Natural killer cell (primary cell): ENCODE measurements around the gene UBP1. TPM values are rescaled to one million over a fixed set of nuclear protein-coding genes. Genes with fewer than 3 reads are reported as not detected.

ENCODE experiments used
- ATAC-seq, 3 donors: fragments of 150-1000 bp in 2 of 3; fragments of 200-7000 bp in 1 of 3; cut with Tn5 transposase; 1 replicate in 1 of 3; 2 replicates in 2 of 3; pipeline ENCODE4 v1.10.0; 2021; ENCODE audit warnings: mild to moderate bottlenecking in 2 of 3, moderate library complexity in 2 of 3
- DNase-seq, 2 donors: peaks; one replicate each; pipeline versions ENCODE4 v3.0.0 to v3.0.0-alpha.2; 2013 to 2021; ENCODE audit warnings: mixed read lengths in 1 of 2
- H3K27ac ChIP-seq: one replicate; pipeline ENCODE4 v1.5.1; 2013; ENCODE audit warnings: mild to moderate bottlenecking, low read length
- H3K27me3 ChIP-seq: one replicate; pipeline ENCODE4 v1.6.1; 2013; ENCODE audit warnings: low read length; ENCODE audit not compliant: control insufficient read depth, insufficient read depth
- H3K36me3 ChIP-seq: one replicate; pipeline ENCODE4 v1.6.1; 2013; ENCODE audit warnings: low read length; ENCODE audit not compliant: control insufficient read depth, insufficient read depth
- H3K4me1 ChIP-seq: one replicate; pipeline ENCODE4 v1.6.1; 2013; ENCODE audit warnings: low read length; ENCODE audit not compliant: control insufficient read depth, insufficient read depth
- H3K4me3 ChIP-seq: one replicate; pipeline ENCODE4 v1.5.1; 2013; ENCODE audit warnings: low read length
- H3K9me3 ChIP-seq: one replicate; pipeline ENCODE4 v1.6.1; 2013; ENCODE audit warnings: low read length; ENCODE audit not compliant: control insufficient read depth, insufficient read depth
- H3K27ac Mint-ChIP-seq, 2 donors: one replicate each; pipeline ENCODE4 v1.8.0; 2022; ENCODE audit warnings: mild to moderate bottlenecking in 2 of 2, mixed read lengths in 2 of 2, moderate library complexity in 1 of 2
- H3K27me3 Mint-ChIP-seq, 2 donors: one replicate each; pipeline ENCODE4 v1.8.0; 2022; ENCODE audit warnings: low read depth in 2 of 2, mixed read lengths in 2 of 2
- H3K36me3 Mint-ChIP-seq: one replicate; pipeline ENCODE4 v1.8.0; 2022; ENCODE audit warnings: mixed read lengths
- H3K4me1 Mint-ChIP-seq, 2 donors: one replicate each; pipeline ENCODE4 v1.8.0; 2022; ENCODE audit warnings: mixed read lengths in 2 of 2
- H3K4me3 Mint-ChIP-seq: one replicate; pipeline ENCODE4 v1.8.0; 2022; ENCODE audit warnings: mild to moderate bottlenecking, moderate library complexity, mixed read lengths
- H3K9me3 Mint-ChIP-seq, 2 donors: one replicate each; pipeline ENCODE4 v1.8.0; 2022; ENCODE audit warnings: mixed read lengths in 2 of 2
- WGBS: methylation state at CpG from one replicate; pipeline ENCODE4 v1.1.7; 2013; ENCODE audit warnings: missing lambda C conversion rate; ENCODE audit not compliant: insufficient coverage; 5-methylcytosine and 5-hydroxymethylcytosine counted together
- intact Hi-C: fragments of 100-400 bp; cut with micrococcal nuclease; formaldehyde crosslinking; loops from one replicate; pipeline ENCODE4 v1.14.2; 2022
- total RNA-seq, 4 donors: library from RNA; stranded (reverse); fragments of 120-200 nt in 1 of 4; gene quantifications; one replicate each; pipeline versions ENCODE4 v1.2.3 to v1.2.4, GENCODE V29; 2013 to 2022
- TF ChIP-seq, protein P1 (sequence below): fragments of 200-600 bp; IDR thresholded peaks from one replicate; pipeline ENCODE4 v1.8.0; 2022; ENCODE audit warnings: antibody characterized with exemption

UBP1 gene
- total RNA-seq, 3 donors from 2014 or later (not counting 1 experiment from before 2014, with no cell fraction given): 70.3 to 78.4 (median 76.7) TPM

DNA sequence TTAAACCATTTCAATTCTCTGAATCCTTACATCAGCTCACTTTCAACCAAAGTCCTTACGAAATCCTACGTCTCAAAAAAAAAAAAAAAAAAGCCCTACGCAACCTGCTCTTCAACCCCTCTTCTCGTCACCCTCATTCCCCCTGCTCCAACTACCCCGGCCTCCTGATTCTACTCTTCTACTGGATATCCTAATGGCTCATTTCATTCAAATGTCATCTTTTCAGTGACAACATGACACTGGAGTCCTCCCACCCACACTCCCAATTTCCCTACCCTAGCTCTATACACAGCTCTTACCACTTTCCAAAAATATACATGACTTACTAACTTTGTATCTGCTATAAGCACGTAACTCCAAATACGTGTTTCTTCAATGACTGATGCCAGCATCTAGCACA lies 11.5 kb downstream of the UBP1 start:
- Histone ChIP-seq H3K4me3 (no peak overlapping the region), H3K36me3 (peaks cover 13% of the 10 kb centered on the region), H3K4me1 (peaks cover 8% of the 10 kb centered on the region), H3K9me3 (no peaks in the 10 kb centered on the region), H3K27me3 (no peaks in the 10 kb centered on the region), H3K27ac (no peak overlapping the region)
- ATAC-seq: no peak
- TF ChIP-seq, protein P1, sequence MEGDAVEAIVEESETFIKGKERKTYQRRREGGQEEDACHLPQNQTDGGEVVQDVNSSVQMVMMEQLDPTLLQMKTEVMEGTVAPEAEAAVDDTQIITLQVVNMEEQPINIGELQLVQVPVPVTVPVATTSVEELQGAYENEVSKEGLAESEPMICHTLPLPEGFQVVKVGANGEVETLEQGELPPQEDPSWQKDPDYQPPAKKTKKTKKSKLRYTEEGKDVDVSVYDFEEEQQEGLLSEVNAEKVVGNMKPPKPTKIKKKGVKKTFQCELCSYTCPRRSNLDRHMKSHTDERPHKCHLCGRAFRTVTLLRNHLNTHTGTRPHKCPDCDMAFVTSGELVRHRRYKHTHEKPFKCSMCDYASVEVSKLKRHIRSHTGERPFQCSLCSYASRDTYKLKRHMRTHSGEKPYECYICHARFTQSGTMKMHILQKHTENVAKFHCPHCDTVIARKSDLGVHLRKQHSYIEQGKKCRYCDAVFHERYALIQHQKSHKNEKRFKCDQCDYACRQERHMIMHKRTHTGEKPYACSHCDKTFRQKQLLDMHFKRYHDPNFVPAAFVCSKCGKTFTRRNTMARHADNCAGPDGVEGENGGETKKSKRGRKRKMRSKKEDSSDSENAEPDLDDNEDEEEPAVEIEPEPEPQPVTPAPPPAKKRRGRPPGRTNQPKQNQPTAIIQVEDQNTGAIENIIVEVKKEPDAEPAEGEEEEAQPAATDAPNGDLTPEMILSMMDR: no peak
- Mint-ChIP-seq H3K4me1 (peaks cover 64 to 68% of the 10 kb centered on the region in 2 donors), H3K27ac (peak overlapping the region; percentile 3 to 60), H3K36me3 (no peaks in the 10 kb centered on the region), H3K4me3 (no peak overlapping the region), H3K27me3 (no peaks in the 10 kb centered on the region), H3K9me3 (no peaks in the 10 kb centered on the region)
- intact Hi-C loops: no loop called here
- DNase-seq: no peak
- WGBS: 92% methylated on average over 7 of the region's 7 CpGs

DNA sequence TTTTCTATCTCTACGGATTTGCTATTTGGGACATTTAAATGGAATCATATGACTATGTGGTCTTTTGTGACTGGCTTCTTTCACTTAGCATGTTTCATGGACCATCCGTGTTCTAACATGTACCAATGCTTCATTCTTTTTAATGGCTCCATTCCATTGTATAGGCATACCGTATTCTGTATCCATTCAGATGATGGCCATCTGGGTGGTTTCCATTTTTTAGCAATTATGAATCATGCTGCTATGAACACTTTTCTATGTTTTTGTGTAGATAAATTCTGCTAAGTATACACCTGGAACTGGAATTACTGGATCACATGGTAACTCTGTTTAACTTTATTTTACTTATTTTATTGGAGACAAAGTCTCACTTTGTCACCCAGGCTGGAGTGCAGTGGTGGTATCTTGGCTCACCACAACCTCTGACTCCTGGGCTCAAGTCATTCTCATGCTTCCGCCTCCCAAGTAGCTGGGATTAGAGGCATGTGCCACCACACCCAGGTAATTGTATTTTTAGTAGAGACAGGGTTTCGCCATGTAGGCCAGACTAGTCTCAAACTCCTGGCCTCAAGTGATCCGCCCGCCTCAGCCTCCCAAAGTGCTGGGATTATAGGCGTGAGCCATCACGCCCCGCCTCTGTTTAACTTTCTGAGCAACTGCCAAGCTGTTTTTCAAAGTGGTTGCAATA lies 13.4 kb downstream of the UBP1 start:
- H3K27me3 Mint-ChIP-seq: no peaks in the 10 kb centered on the region
- ATAC-seq: no peak

DNA sequence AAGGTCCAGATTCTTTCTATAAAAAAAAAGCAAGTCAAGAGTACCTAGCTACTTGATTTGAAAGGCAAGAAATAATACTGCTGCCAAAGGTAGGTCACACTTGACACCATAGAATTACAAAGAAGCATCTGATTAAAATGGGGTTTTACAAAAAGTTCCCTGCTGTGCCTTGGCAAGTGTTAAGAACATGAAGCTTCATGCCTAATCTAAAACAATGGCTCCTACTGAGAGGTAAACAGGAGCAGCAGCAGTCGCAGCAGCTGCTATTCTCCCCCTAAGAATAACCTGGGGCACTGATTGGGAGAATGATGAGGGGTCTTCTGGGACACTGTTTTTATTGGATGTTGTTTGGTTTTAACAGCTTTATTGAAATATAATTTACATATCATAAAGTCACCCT lies 14.1 kb downstream of the UBP1 start:
- H3K4me3 ChIP-seq: no peak overlapping the region
- H3K27ac ChIP-seq: no peak overlapping the region
- no peaks in the 10 kb centered on the region for H3K9me3 ChIP-seq
- H3K27me3 Mint-ChIP-seq: no peaks in the 10 kb centered on the region
- peak overlapping the region in 1 of 2 donors; percentile 53 for H3K27ac Mint-ChIP-seq
- WGBS: 100% methylated on average over 1 of the region's 1 CpG
- H3K27me3 ChIP-seq: no peaks in the 10 kb centered on the region
- TF ChIP-seq, protein P1: no peak
- no peak for ATAC-seq
- H3K4me1 ChIP-seq: no peaks in the 10 kb centered on the region
- H3K36me3 ChIP-seq: peaks cover 29% of the 10 kb centered on the region
- H3K4me3 Mint-ChIP-seq: no peak overlapping the region
- H3K4me1 Mint-ChIP-seq: peaks cover 44 to 47% of the 10 kb centered on the region in 2 donors
- H3K36me3 Mint-ChIP-seq: no peaks in the 10 kb centered on the region
- intact Hi-C loops: no loop called here
- H3K9me3 Mint-ChIP-seq: no peaks in the 10 kb centered on the region
- DNase-seq: no peak

More for the DNA sequence above, 13.4 kb downstream of the UBP1 start:
- Mint-ChIP-seq H3K36me3 (no peaks in the 10 kb centered on the region), H3K4me1 (peaks cover 51 to 54% of the 10 kb centered on the region in 2 donors), H3K4me3 (no peak overlapping the region), H3K27ac (peak overlapping the region in 1 of 2 donors; percentile 53), H3K9me3 (no peaks in the 10 kb centered on the region)
- Histone ChIP-seq H3K27me3 (no peaks in the 10 kb centered on the region), H3K9me3 (no peaks in the 10 kb centered on the region), H3K36me3 (peaks cover 25% of the 10 kb centered on the region), H3K4me1 (no peaks in the 10 kb centered on the region), H3K4me3 (no peak overlapping the region), H3K27ac (no peak overlapping the region)
- 98% methylated on average over 9 of the region's 10 CpGs for WGBS
- intact Hi-C loops: no loop called here
- TF ChIP-seq, protein P1: no peak
- no peak for DNase-seq

DNA sequence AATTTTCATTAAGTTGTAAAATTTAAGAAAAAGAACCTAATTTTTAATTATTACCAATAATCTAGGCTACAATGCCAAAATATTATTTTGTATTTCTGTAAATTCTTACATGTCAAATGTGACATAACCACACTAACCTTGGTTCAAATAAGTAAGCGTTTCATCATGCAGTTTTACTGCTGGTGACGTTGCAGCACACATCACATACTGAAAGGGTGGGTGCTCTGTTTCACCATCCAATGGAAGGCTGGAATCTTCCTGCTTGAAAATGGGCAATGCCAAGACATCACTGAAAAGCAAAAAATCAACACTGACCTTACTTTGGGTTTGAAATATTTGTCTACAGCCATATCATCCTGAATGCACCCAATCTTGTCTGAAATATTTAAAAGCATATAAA lies 14.8 kb downstream of the UBP1 start:
- Mint-ChIP-seq H3K36me3 (no peaks in the 10 kb centered on the region), H3K27me3 (no peaks in the 10 kb centered on the region), H3K9me3 (no peaks in the 10 kb centered on the region), H3K4me1 (peaks cover 38 to 41% of the 10 kb centered on the region in 2 donors), H3K4me3 (no peak overlapping the region), H3K27ac (no peak overlapping the region)
- Histone ChIP-seq H3K36me3 (peaks cover 29% of the 10 kb centered on the region), H3K27ac (no peak overlapping the region), H3K4me3 (no peak overlapping the region), H3K27me3 (no peaks in the 10 kb centered on the region), H3K4me1 (no peaks in the 10 kb centered on the region), H3K9me3 (no peaks in the 10 kb centered on the region)
- no peak for DNase-seq
- intact Hi-C loops: no loop called here
- 87% methylated on average over 2 of the region's 2 CpGs for WGBS
- no peak for ATAC-seq
- TF ChIP-seq, protein P1: no peak
